ENCODE data around the gene RAB40C. TPM values are rescaled to one million over a fixed set of nuclear protein-coding genes. Genes with fewer than 3 reads are reported as not detected.
A peak's percentile ranks its signal among the peaks of the same experiment; 100 is the strongest.

RAB40C gene
- total RNA-seq, 2 donors from 2014 or later, result 15.0 to 15.3 TPM

GRCh38 chr16:583815-584591 is 5.9 kb upstream of the RAB40C start:
- DNase-seq, result no peak
- Mint-ChIP-seq H3K4me3 (no peak overlapping the region), H3K9me3 (no peaks in the 10 kb centered on the region), H3K4me1 (ENCODE audit: low read depth) (peaks cover 22% of the 10 kb centered on the region), H3K27me3 (ENCODE audit: low read depth) (no peaks in the 10 kb centered on the region), H3K27ac (no peak overlapping the region), H3K36me3 (ENCODE audit: insufficient read depth in 2 of 2) (peaks cover 0 to 2% of the 10 kb centered on the region in 2 donors)
- no peak for ATAC-seq (replicated peaks in 1 of 2)

- H3K27ac Mint-ChIP-seq, result no peak overlapping the region
- no peak for ATAC-seq (replicated peaks in 1 of 2)
- no peak overlapping the region for H3K4me3 Mint-ChIP-seq
- H3K27me3 Mint-ChIP-seq (ENCODE audit: low read depth), result no peaks in the 10 kb centered on the region
- H3K36me3 Mint-ChIP-seq (ENCODE audit: insufficient read depth in 2 of 2), result peaks cover 0 to 2% of the 10 kb centered on the region in 2 donors
- no peaks in the 10 kb centered on the region for H3K9me3 Mint-ChIP-seq
- no peak for DNase-seq
- H3K4me1 Mint-ChIP-seq (ENCODE audit: low read depth), result peaks cover 22% of the 10 kb centered on the region
Measured at GRCh38 chr16:585351-585750, 4.5 kb upstream of the RAB40C start.

- H3K4me1 Mint-ChIP-seq (ENCODE audit: low read depth), result peaks cover 30% of the 10 kb centered on the region
- peak overlapping the region in 1 of 2 donors; percentile 14 for H3K4me3 Mint-ChIP-seq
- no peaks in the 10 kb centered on the region for H3K27me3 Mint-ChIP-seq (ENCODE audit: low read depth)
- DNase-seq, result no peak
- peaks cover 0 to 4% of the 10 kb centered on the region in 2 donors for H3K36me3 Mint-ChIP-seq (ENCODE audit: insufficient read depth in 2 of 2)
- no peaks in the 10 kb centered on the region for H3K9me3 Mint-ChIP-seq
- ATAC-seq (replicated peaks in 1 of 2), result no peak
- no peak overlapping the region for H3K27ac Mint-ChIP-seq
Measured at GRCh38 chr16:586047-586644, 3.7 kb upstream of the RAB40C start.

- ATAC-seq (replicated peaks in 1 of 2), result no peak
- no peak for DNase-seq
- H3K27me3 Mint-ChIP-seq (ENCODE audit: low read depth), result no peaks in the 10 kb centered on the region
- H3K36me3 Mint-ChIP-seq (ENCODE audit: insufficient read depth in 2 of 2), result peaks cover 0 to 4% of the 10 kb centered on the region in 2 donors
- no peaks in the 10 kb centered on the region for H3K9me3 Mint-ChIP-seq
- peak overlapping the region; percentile 92 to 97 for H3K4me3 Mint-ChIP-seq
- H3K27ac Mint-ChIP-seq, result no peak overlapping the region
- H3K4me1 Mint-ChIP-seq (ENCODE audit: low read depth), result peaks cover 38% of the 10 kb centered on the region
Measured at GRCh38 chr16:586645-587590, 2.9 kb upstream of the RAB40C start.

GRCh38 chr16:588639-588888 is 1.3 kb upstream of the RAB40C start:
- ATAC-seq (replicated peaks in 1 of 2), result peak; percentile 22 to 26
- Mint-ChIP-seq H3K27me3 (ENCODE audit: low read depth) (no peaks in the 10 kb centered on the region), H3K4me1 (ENCODE audit: low read depth) (peaks cover 54% of the 10 kb centered on the region), H3K36me3 (ENCODE audit: insufficient read depth in 2 of 2) (peaks cover 0 to 4% of the 10 kb centered on the region in 2 donors), H3K4me3 (peak overlapping the region; percentile 92 to 97), H3K9me3 (no peaks in the 10 kb centered on the region), H3K27ac (peak overlapping the region; percentile 87)
- peak; percentile 71 to 73 for DNase-seq

- H3K36me3 Mint-ChIP-seq (ENCODE audit: insufficient read depth in 2 of 2), result peaks cover 0 to 4% of the 10 kb centered on the region in 2 donors
- H3K27me3 Mint-ChIP-seq (ENCODE audit: low read depth), result no peaks in the 10 kb centered on the region
- peaks cover 56% of the 10 kb centered on the region for H3K4me1 Mint-ChIP-seq (ENCODE audit: low read depth)
- H3K9me3 Mint-ChIP-seq, result no peaks in the 10 kb centered on the region
- peak overlapping the region; percentile 96 for H3K27ac Mint-ChIP-seq
- DNase-seq (peak; percentile 98), ATAC-seq (replicated peaks in 1 of 2) (peak; percentile 76)
- H3K4me3 Mint-ChIP-seq, result peak overlapping the region; percentile 92 to 97
Measured at GRCh38 chr16:588889-589657, 793 bp upstream of the RAB40C start.

- H3K4me1 Mint-ChIP-seq (ENCODE audit: low read depth), result peaks cover 58% of the 10 kb centered on the region
- peaks cover 0 to 4% of the 10 kb centered on the region in 2 donors for H3K36me3 Mint-ChIP-seq (ENCODE audit: insufficient read depth in 2 of 2)
- peak overlapping the region; percentile 84 for H3K4me3 Mint-ChIP-seq
- peak in 1 of 2 donors; percentile 1 for ATAC-seq (replicated peaks in 1 of 2)
- H3K9me3 Mint-ChIP-seq, result no peaks in the 10 kb centered on the region
- H3K27me3 Mint-ChIP-seq (ENCODE audit: low read depth), result no peaks in the 10 kb centered on the region
- DNase-seq, result no peak
- H3K27ac Mint-ChIP-seq, result peak overlapping the region; percentile 35
Measured at GRCh38 chr16:590188-590814, 435 bp downstream of the RAB40C start.

GRCh38 chr16:590815-591200 is 942 bp downstream of the RAB40C start:
- Mint-ChIP-seq H3K27ac (peak overlapping the region; percentile 35), H3K4me1 (ENCODE audit: low read depth) (peaks cover 54% of the 10 kb centered on the region), H3K4me3 (peak overlapping the region; percentile 84), H3K36me3 (ENCODE audit: insufficient read depth in 2 of 2) (peaks cover 0 to 4% of the 10 kb centered on the region in 2 donors), H3K9me3 (no peaks in the 10 kb centered on the region), H3K27me3 (ENCODE audit: low read depth) (no peaks in the 10 kb centered on the region)
- no peak for DNase-seq
- ATAC-seq (replicated peaks in 1 of 2), result no peak

- H3K4me1 Mint-ChIP-seq (ENCODE audit: low read depth), result peaks cover 56% of the 10 kb centered on the region
- no peak for DNase-seq
- peak overlapping the region; percentile 35 for H3K27ac Mint-ChIP-seq
- H3K27me3 Mint-ChIP-seq (ENCODE audit: low read depth), result no peaks in the 10 kb centered on the region
- peak overlapping the region; percentile 84 for H3K4me3 Mint-ChIP-seq
- no peaks in the 10 kb centered on the region for H3K9me3 Mint-ChIP-seq
- H3K36me3 Mint-ChIP-seq (ENCODE audit: insufficient read depth in 2 of 2), result peaks cover 0 to 4% of the 10 kb centered on the region in 2 donors
- no peak for ATAC-seq (replicated peaks in 1 of 2)
Measured at GRCh38 chr16:591231-591630, 1.4 kb downstream of the RAB40C start.

GRCh38 chr16:591892-592517 is 2.1 kb downstream of the RAB40C start:
- ATAC-seq (replicated peaks in 1 of 2) (no peak), DNase-seq (no peak)
- Mint-ChIP-seq H3K27me3 (ENCODE audit: low read depth) (no peaks in the 10 kb centered on the region), H3K4me3 (peak overlapping the region; percentile 84), H3K36me3 (ENCODE audit: insufficient read depth in 2 of 2) (peaks cover 0 to 4% of the 10 kb centered on the region in 2 donors), H3K9me3 (no peaks in the 10 kb centered on the region), H3K27ac (no peak overlapping the region), H3K4me1 (ENCODE audit: low read depth) (peaks cover 58% of the 10 kb centered on the region)

- Mint-ChIP-seq H3K4me3 (no peak overlapping the region), H3K27me3 (ENCODE audit: low read depth) (no peaks in the 10 kb centered on the region), H3K27ac (no peak overlapping the region), H3K36me3 (ENCODE audit: insufficient read depth in 2 of 2) (peaks cover 0 to 4% of the 10 kb centered on the region in 2 donors), H3K9me3 (no peaks in the 10 kb centered on the region), H3K4me1 (ENCODE audit: low read depth) (peaks cover 52% of the 10 kb centered on the region)
- ATAC-seq (replicated peaks in 1 of 2) (no peak), DNase-seq (no peak)
Measured at GRCh38 chr16:592518-593306, 2.8 kb downstream of the RAB40C start.

Data from activated T-cell treated with anti-CD3 and anti-CD28 coated beads, Interleukin-2, amount 50 U/mL, for 72 hours (primary cell).